GM23248 (cell line): ENCODE results near the gene LYRM1. TPM values are rescaled to one million over a fixed set of nuclear protein-coding genes. Genes with fewer than 3 reads are reported as not detected.

Experiments
- DNase-seq: peaks from one replicate; pipeline ENCODE4 v3.0.0-alpha.2; 2015
- H2AFZ ChIP-seq: fragments of 200-600 bp; sonication (generic); 2 replicates; pipeline ENCODE4 v1.6.1; 2016; ENCODE audit warnings: antibody characterized with exemption
- H3F3A ChIP-seq: fragments of 200-600 bp; sonication (generic); 2 replicates; pipeline ENCODE4 v1.6.1; 2016; ENCODE audit warnings: mild to moderate bottlenecking, antibody characterized with exemption, mixed run types; ENCODE audit not compliant: insufficient read depth
- H3K27ac ChIP-seq: fragments of 200-600 bp; sonication (generic); 2 replicates; pipeline ENCODE4 v1.5.1; 2016; ENCODE audit warnings: mild to moderate bottlenecking
- H3K27me3 ChIP-seq: fragments of 200-600 bp; sonication (generic); replicated peaks from 2 replicates; pipeline ENCODE4 v1.6.1; 2016; ENCODE audit warnings: mild to moderate bottlenecking; ENCODE audit not compliant: insufficient read depth
- H3K36me3 ChIP-seq: fragments of 200-600 bp; sonication (generic); 2 replicates; pipeline ENCODE4 v1.6.1; 2016; ENCODE audit warnings: low read depth, mild to moderate bottlenecking
- H3K4me1 ChIP-seq: fragments of 200-600 bp; sonication (generic); 2 replicates; pipeline ENCODE4 v1.6.1; 2016; ENCODE audit warnings: mild to moderate bottlenecking; ENCODE audit not compliant: insufficient read depth
- H3K4me2 ChIP-seq: fragments of 200-600 bp; sonication (generic); one replicate; pipeline ENCODE4 v1.6.1; 2016; ENCODE audit warnings: mild to moderate bottlenecking; ENCODE audit not compliant: unreplicated experiment
- H3K4me3 ChIP-seq: fragments of 200-600 bp; sonication (generic); 2 replicates; pipeline ENCODE4 v1.5.1; 2016; ENCODE audit warnings: mild to moderate bottlenecking
- H3K79me2 ChIP-seq: fragments of 200-600 bp; sonication (generic); 2 replicates; pipeline ENCODE4 v1.6.1; 2016; ENCODE audit warnings: mild to moderate bottlenecking; ENCODE audit not compliant: insufficient read depth
- H3K9ac ChIP-seq: fragments of 200-600 bp; sonication (generic); 2 replicates; pipeline ENCODE4 v1.6.1; 2016; ENCODE audit warnings: mild to moderate bottlenecking
- H3K9me2 ChIP-seq: fragments of 200-600 bp; sonication (generic); 2 replicates; pipeline ENCODE4 v1.6.1; 2016; ENCODE audit warnings: mixed run types, mild to moderate bottlenecking, moderate library complexity; ENCODE audit not compliant: insufficient read depth
- H3K9me3 ChIP-seq: fragments of 200-600 bp; sonication (generic); one replicate; pipeline ENCODE4 v1.6.1; 2017; ENCODE audit warnings: low read depth
- H4K20me1 ChIP-seq: fragments of 200-600 bp; sonication (generic); 2 replicates; pipeline ENCODE4 v1.6.0; 2016; ENCODE audit not compliant: insufficient read depth
- EZH2 ChIP-seq: fragments of 200-600 bp; sonication (generic); IDR thresholded peaks from 2 replicates; pipeline ENCODE4 v1.6.1; 2018; ENCODE audit warnings: antibody characterized with exemption, mild to moderate bottlenecking; ENCODE audit not compliant: insufficient read depth, poor library complexity, severe bottlenecking
- EZH2phosphoT487 ChIP-seq: fragments of 200-600 bp; sonication (generic); IDR thresholded peaks from 2 replicates; pipeline ENCODE4 v1.6.1; 2018; ENCODE audit warnings: antibody characterized with exemption, moderate library complexity, mild to moderate bottlenecking, low read depth; ENCODE audit not compliant: insufficient read depth
- WGBS, 2 experiments: methylation state at CpG; one replicate each; pipeline ENCODE4 v1.1.6; 2015 to 2017; ENCODE audit warnings: low lambda C conversion rate in 2 of 2, low coverage in 1 of 2; ENCODE audit errors: missing lambda C conversion rate in 2 of 2; 5-methylcytosine and 5-hydroxymethylcytosine counted together
- in situ Hi-C: fragments of 300-500 bp; cut with MboI; formaldehyde crosslinking; loops from 2 replicates; pipeline ENCODE4 v1.15.0; 2020
- polyA plus RNA-seq: library from polyadenylated mRNA; unstranded; fragments of >200 nt; fragmentation: Nextera tagmentation; extraction: Ambion mirVana; gene quantifications from 2 replicates; pipeline ENCODE4 v1.2.1, GENCODE V29; 2016
- total RNA-seq: library from RNA; depleted of rRNA; stranded (reverse); fragments of >200 nt; shearing (Covaris generic); gene quantifications from 2 replicates; pipeline ENCODE4 v1.2.3, GENCODE V29; 2014

The LYRM1 gene
- total and polyA plus RNA-seq, 2 experiments from 2014 or later, result 32.1 to 40.9 TPM

GRCh38 chr16:20865420-20866131, 35.0 kb upstream of the LYRM1 start:
- TF ChIP-seq EZH2phosphoT487 (no peak), EZH2 (no peak)
- Histone ChIP-seq H4K20me1 (no peaks in the 10 kb centered on the region), H3K36me3 (peaks cover 18% of the 10 kb centered on the region), H3K9me2 (no peaks in the 10 kb centered on the region), H3K27me3 (no peaks in the 10 kb centered on the region), H3K9ac (peak overlapping the region; percentile 82), H3K79me2 (peaks cover 100% of the 10 kb centered on the region), H3K9me3 (no peaks in the 10 kb centered on the region), H2AFZ (peak overlapping the region; percentile 26; the same call in 1 of the 2 replicates), H3K4me3 (no peak overlapping the region), H3K4me1 (peaks cover 59% of the 10 kb centered on the region), H3K27ac (peak overlapping the region; percentile 98), H3K4me2 (peak overlapping the region; percentile 51), H3F3A (peaks cover 52% of the 10 kb centered on the region)
- 54 to 57% methylated on average over 6 of the region's 6 CpGs for WGBS, 2 experiments
- in situ Hi-C loops, result no loop called here
- peak; percentile 60 for DNase-seq

- TF ChIP-seq EZH2phosphoT487, result no peak
- TF ChIP-seq EZH2, result no peak
- peak; percentile 91 for DNase-seq
- H3F3A ChIP-seq, result peaks cover 52% of the 10 kb centered on the region
- peak overlapping the region; percentile 51 for H3K4me2 ChIP-seq
- in situ Hi-C loops, result no loop called here
- peak overlapping the region; percentile 98 for H3K27ac ChIP-seq
- H3K27me3 ChIP-seq, result no peaks in the 10 kb centered on the region
- no peak overlapping the region for H3K4me3 ChIP-seq
- H3K79me2 ChIP-seq, result peaks cover 100% of the 10 kb centered on the region
- 32 to 40% methylated on average over 6 of the region's 6 CpGs for WGBS, 2 experiments
- H3K9ac ChIP-seq, result peak overlapping the region; percentile 82
- H3K9me2 ChIP-seq, result no peaks in the 10 kb centered on the region
- no peaks in the 10 kb centered on the region for H3K9me3 ChIP-seq
- H2AFZ ChIP-seq, result peak overlapping the region; percentile 26; the same call in 1 of the 2 replicates
- peaks cover 61% of the 10 kb centered on the region for H3K4me1 ChIP-seq
- no peaks in the 10 kb centered on the region for H4K20me1 ChIP-seq
- peaks cover 11% of the 10 kb centered on the region for H3K36me3 ChIP-seq
These were observed 34.3 kb upstream of the LYRM1 start for GRCh38 chr16:20866145-20866772.

GRCh38 chr16:20866801-20867200, 33.8 kb upstream of the LYRM1 start:
- Histone ChIP-seq H3K4me1 (peaks cover 61% of the 10 kb centered on the region), H3K27ac (peak overlapping the region; percentile 98), H3K4me3 (no peak overlapping the region), H3K79me2 (peaks cover 100% of the 10 kb centered on the region), H2AFZ (no peak overlapping the region), H3K27me3 (no peaks in the 10 kb centered on the region), H3K9ac (peak overlapping the region; percentile 82; the same call in 1 of the 2 replicates), H3K4me2 (peak overlapping the region; percentile 51), H3K36me3 (peaks cover 6% of the 10 kb centered on the region), H3K9me2 (no peaks in the 10 kb centered on the region), H4K20me1 (peaks cover under 1% of the 10 kb centered on the region; the same call in 1 of the 2 replicates), H3F3A (peaks cover 52% of the 10 kb centered on the region), H3K9me3 (no peaks in the 10 kb centered on the region)
- WGBS, 2 experiments, result 71 to 74% methylated on average over 3 of the region's 3 CpGs
- in situ Hi-C loops, result no loop called here
- TF ChIP-seq EZH2, result no peak
- TF ChIP-seq EZH2phosphoT487, result no peak
- DNase-seq, result no peak

- Histone ChIP-seq H3F3A (peaks cover 52% of the 10 kb centered on the region), H3K36me3 (no peaks in the 10 kb centered on the region; the same call in 1 of the 2 replicates), H3K27me3 (no peaks in the 10 kb centered on the region), H3K27ac (peak overlapping the region; percentile 19; the same call in 1 of the 2 replicates), H2AFZ (no peak overlapping the region), H3K9me2 (no peaks in the 10 kb centered on the region), H3K4me3 (no peak overlapping the region), H3K9ac (no peak overlapping the region), H3K9me3 (no peaks in the 10 kb centered on the region), H4K20me1 (peaks cover 9% of the 10 kb centered on the region; the same call in 1 of the 2 replicates), H3K4me1 (peaks cover 61% of the 10 kb centered on the region), H3K79me2 (peaks cover 100% of the 10 kb centered on the region), H3K4me2 (peak overlapping the region; percentile 12)
- peak; percentile 68 for DNase-seq
- TF ChIP-seq EZH2phosphoT487 (no peak), EZH2 (no peak)
- 28 to 43% methylated on average over 2 of the region's 2 CpGs for WGBS, 2 experiments
- in situ Hi-C loops, result no loop called here
These were observed 33.0 kb upstream of the LYRM1 start for GRCh38 chr16:20867585-20867984.
